Right atrium auricular region (tissue), 2 donors: ENCODE measurements around the gene KRT33A. TPM values are rescaled to one million over a fixed set of nuclear protein-coding genes. Genes with fewer than 3 reads are reported as not detected.
"Not testable (repeated sequence)": the region's sequence is repeated elsewhere in the genome, so short reads cannot be mapped to it uniquely, and the experiment has no call there.

Source experiments
- DNase-seq: peaks from one replicate; pipeline ENCODE4 v3.0.0-alpha.2; 2019; ENCODE audit warnings: low spot score
- H3K27ac ChIP-seq, 2 donors: fragments of 200-600 bp; sonication (generic); 1 replicate in 1 of 2; 2 replicates in 1 of 2; pipeline ENCODE4 v1.5.1; 2016 to 2019
- H3K27me3 ChIP-seq, 2 donors: fragments of 200-600 bp; sonication (generic); one replicate each; pipeline versions ENCODE4 v1.5.1 to v1.6.0; 2017 to 2019
- H3K36me3 ChIP-seq: fragments of 200-600 bp; sonication (generic); one replicate; pipeline ENCODE4 v1.5.1; 2016
- H3K4me1 ChIP-seq, 2 donors: fragments of 200-600 bp; sonication (generic); one replicate each; pipeline versions ENCODE4 v1.5.1 to v1.6.0; 2017 to 2019
- H3K4me3 ChIP-seq, 2 donors: fragments of 200-600 bp; sonication (generic); 1 replicate in 1 of 2; 2 replicates in 1 of 2; pipeline ENCODE4 v1.5.1; 2017 to 2019; ENCODE audit warnings: mild to moderate bottlenecking in 1 of 2, moderate library complexity in 1 of 2
- H3K9me3 ChIP-seq, 2 donors: fragments of 200-600 bp; sonication (generic); one replicate each; pipeline ENCODE4 v1.5.1; 2019
- CTCF ChIP-seq, 2 donors: fragments of 200-600 bp; sonication (generic); IDR thresholded peaks; one replicate each; pipeline ENCODE4 v1.5.1; 2019; ENCODE audit warnings: antibody characterized with exemption in 2 of 2
- total RNA-seq, 2 donors: library from RNA; depleted of rRNA; stranded (reverse); fragments of >200 nt; gene quantifications; one replicate each; pipeline ENCODE4 v1.1.0, GENCODE V29; 2016

Gene KRT33A
- total RNA-seq, 2 donors from 2014 or later, result not detected

- Histone ChIP-seq H3K27ac (no peak overlapping the region), H3K4me3 (no peak overlapping the region), H3K36me3 (no peaks in the 10 kb centered on the region), H3K9me3 (peaks cover 0 to 8% of the 10 kb centered on the region in 2 donors), H3K4me1 (no peaks in the 10 kb centered on the region), H3K27me3 (no peaks in the 10 kb centered on the region)
- no peak for TF ChIP-seq CTCF (IDR thresholded peaks at IDR 0.05)
- DNase-seq, result no peak
Observed at GRCh38 chr17:41354536-41354935, 3.9 kb upstream of the KRT33A start.

GRCh38 chr17:41352597-41353366, 2.2 kb upstream of the KRT33A start:
- no peaks in the 10 kb centered on the region for H3K27me3 ChIP-seq
- no peak for TF ChIP-seq CTCF (IDR thresholded peaks at IDR 0.05)

GRCh38 chr17:41351177-41351576, 549 bp upstream of the KRT33A start:
- Histone ChIP-seq H3K27me3 (no peaks in the 10 kb centered on the region), H3K9me3 (peaks cover 0 to 2% of the 10 kb centered on the region in 2 donors), H3K27ac (no peak overlapping the region), H3K4me1 (no peaks in the 10 kb centered on the region), H3K36me3 (no peaks in the 10 kb centered on the region), H3K4me3 (no peak overlapping the region)
- TF ChIP-seq CTCF (IDR thresholded peaks at IDR 0.05), result no peak
- DNase-seq, result no peak

More at GRCh38 chr17:41352597-41353366, 2.2 kb upstream of the KRT33A start:
- DNase-seq, result no peak
- no peaks in the 10 kb centered on the region for H3K36me3 ChIP-seq
- no peak overlapping the region for H3K4me3 ChIP-seq
- H3K9me3 ChIP-seq, result peaks cover 0 to 8% of the 10 kb centered on the region in 2 donors
- H3K27ac ChIP-seq, result no peak overlapping the region
- H3K4me1 ChIP-seq, result no peaks in the 10 kb centered on the region

- no peak overlapping the region for H3K27ac ChIP-seq
- DNase-seq, result no peak
- no peaks in the 10 kb centered on the region for H3K36me3 ChIP-seq
- H3K9me3 ChIP-seq, result no peaks in the 10 kb centered on the region
- no peak overlapping the region for H3K4me3 ChIP-seq
- H3K4me1 ChIP-seq, result no peaks in the 10 kb centered on the region
- TF ChIP-seq CTCF (IDR thresholded peaks at IDR 0.05), result no peak
- no peaks in the 10 kb centered on the region for H3K27me3 ChIP-seq
Observed at GRCh38 chr17:41347869-41348760, 2.5 kb downstream of the KRT33A start.

GRCh38 chr17:41346421-41346820, 4.2 kb downstream of the KRT33A start:
- DNase-seq, H3K9me3 ChIP-seq, H3K36me3 ChIP-seq, H3K4me1 ChIP-seq, H3K4me3 ChIP-seq, H3K27ac ChIP-seq, H3K27me3 ChIP-seq: not testable (repeated sequence)

GRCh38 chr17:41345992-41346391, 4.6 kb downstream of the KRT33A start:
- no peak for TF ChIP-seq CTCF (IDR thresholded peaks at IDR 0.05)
- Histone ChIP-seq H3K9me3 (no peaks in the 10 kb centered on the region), H3K4me3 (no peak overlapping the region), H3K4me1 (no peaks in the 10 kb centered on the region), H3K36me3 (no peaks in the 10 kb centered on the region), H3K27me3 (no peaks in the 10 kb centered on the region), H3K27ac (no peak overlapping the region)
- DNase-seq, result no peak
